ENCODE data around the gene SLC25A19.

SLC25A19 gene

DNA sequence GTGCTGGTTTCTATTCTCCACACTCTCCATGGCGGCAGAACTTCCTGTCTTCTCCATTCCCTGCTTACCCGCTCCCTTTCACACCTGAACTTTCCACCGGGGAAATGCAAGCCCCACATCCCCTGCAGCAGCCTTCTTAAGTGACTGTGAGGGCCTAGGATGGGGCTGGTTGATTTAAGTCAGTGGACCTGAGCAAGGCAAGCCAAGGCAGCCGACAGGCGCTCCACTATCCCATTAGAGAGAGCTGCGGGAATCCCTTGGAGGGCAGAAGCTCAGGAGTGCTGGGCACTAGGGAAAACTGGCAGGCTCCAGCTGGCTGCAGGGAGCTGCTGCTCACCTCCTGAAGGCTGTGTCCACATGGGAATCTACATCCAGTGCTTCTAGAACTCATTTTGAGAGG lies 36.1 kb upstream of the SLC25A19 start:
- H3K18ac ChIP-seq (ENCODE audit: low read length) = no peak overlapping the region
- H3K4me1 ChIP-seq (ENCODE audit: control insufficient read depth in 2 of 2, insufficient read depth in 1 of 2, low read depth in 1 of 2, low read length in 2 of 2) = no peaks in the 10 kb centered on the region
- no peak overlapping the region for H3K4me3 ChIP-seq (ENCODE audit: low read length in 2 of 2)
- H3K79me1 ChIP-seq (ENCODE audit: low read depth, low read length) = no peaks in the 10 kb centered on the region
- H3K27me3 ChIP-seq (ENCODE audit: control insufficient read depth in 3 of 3, insufficient read depth in 3 of 3, low read depth in 1 of 3, low read length in 3 of 3) = no peaks in the 10 kb centered on the region
- no CpG with 5 or more reads among the region's 6 CpGs for WGBS, 2 donors (ENCODE audit: extremely low coverage in 2 of 2, insufficient read length in 2 of 2, insufficient replicate concordance in 1 of 2)
- no peak overlapping the region for H4K91ac ChIP-seq (ENCODE audit: low read depth, low read length, poor library complexity)
- no peak overlapping the region for H3K23ac ChIP-seq (ENCODE audit: low read depth, low read length, poor library complexity)
- no peak overlapping the region for H3K14ac ChIP-seq (ENCODE audit: low read length)
- H3K27ac ChIP-seq (replicated peaks; ENCODE audit: low read length) = no peak overlapping the region
- DNase-seq (ENCODE audit: low spot score) = no peak
- H2BK120ac ChIP-seq (ENCODE audit: low read depth, low read length) = no peak overlapping the region
- no peaks in the 10 kb centered on the region for H3K9me3 ChIP-seq (replicated peaks in 1 of 2; ENCODE audit: control insufficient read depth in 2 of 2, insufficient read depth in 1 of 2, low read depth in 1 of 2, low read length in 2 of 2)
- no peak overlapping the region for H3K4ac ChIP-seq (ENCODE audit: low read length)
- H2BK12ac ChIP-seq (ENCODE audit: low read length) = no peak overlapping the region
- no peak overlapping the region for H3K4me2 ChIP-seq (ENCODE audit: insufficient read depth, low read length, poor library complexity, severe bottlenecking)
- H2BK5ac ChIP-seq (ENCODE audit: low read length) = no peak overlapping the region
- H4K8ac ChIP-seq (ENCODE audit: low read depth, low read length) = no peak overlapping the region
- no peak overlapping the region for H3K9ac ChIP-seq (ENCODE audit: low read depth, low read length, poor library complexity)
- no peak overlapping the region for H2AFZ ChIP-seq (ENCODE audit: low read length)
- H2BK15ac ChIP-seq (ENCODE audit: low read length) = no peak overlapping the region
- H3K36me3 ChIP-seq (replicated peaks in 1 of 2; ENCODE audit: control insufficient read depth in 2 of 2, insufficient read depth in 2 of 2, low read length in 2 of 2) = peaks cover 10 to 44% of the 10 kb centered on the region in 2 donors
- no peak overlapping the region for H2AK5ac ChIP-seq (ENCODE audit: low read depth, low read length)

DNA sequence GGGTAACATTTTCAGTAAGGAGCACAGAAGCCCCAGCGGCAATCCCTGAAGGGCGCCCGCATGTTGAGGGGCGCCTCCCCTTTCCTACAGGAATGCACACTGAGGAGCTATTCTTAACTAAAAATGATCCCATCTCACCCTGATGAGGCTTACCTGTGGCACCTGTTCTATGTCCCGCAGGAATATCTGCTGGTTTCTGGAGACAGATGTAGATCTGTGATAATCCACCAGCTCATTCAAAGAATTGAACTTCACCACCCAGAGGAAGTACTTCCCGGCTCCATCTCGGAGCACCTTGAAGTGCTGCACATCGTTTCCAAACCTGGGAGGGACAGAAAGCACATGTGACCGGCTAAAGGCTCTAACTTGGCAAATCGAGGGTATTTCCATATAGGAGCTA lies 32.3 kb upstream of the SLC25A19 start:
- no peak overlapping the region for H4K91ac ChIP-seq (ENCODE audit: low read depth, low read length, poor library complexity)
- no peaks in the 10 kb centered on the region for H3K4me1 ChIP-seq (ENCODE audit: control insufficient read depth in 2 of 2, insufficient read depth in 1 of 2, low read depth in 1 of 2, low read length in 2 of 2)
- H3K9ac ChIP-seq (ENCODE audit: low read depth, low read length, poor library complexity) = no peak overlapping the region
- H3K79me1 ChIP-seq (ENCODE audit: low read depth, low read length) = no peaks in the 10 kb centered on the region
- H3K9me3 ChIP-seq (replicated peaks in 1 of 2; ENCODE audit: control insufficient read depth in 2 of 2, insufficient read depth in 1 of 2, low read depth in 1 of 2, low read length in 2 of 2) = no peaks in the 10 kb centered on the region
- no peak overlapping the region for H3K4me2 ChIP-seq (ENCODE audit: insufficient read depth, low read length, poor library complexity, severe bottlenecking)
- DNase-seq (ENCODE audit: low spot score) = no peak
- H3K36me3 ChIP-seq (replicated peaks in 1 of 2; ENCODE audit: control insufficient read depth in 2 of 2, insufficient read depth in 2 of 2, low read length in 2 of 2) = peaks cover 18 to 62% of the 10 kb centered on the region in 2 donors
- H2AK5ac ChIP-seq (ENCODE audit: low read depth, low read length) = no peak overlapping the region
- H3K4ac ChIP-seq (ENCODE audit: low read length) = no peak overlapping the region
- WGBS, 2 donors (ENCODE audit: extremely low coverage in 2 of 2, insufficient read length in 2 of 2, insufficient replicate concordance in 1 of 2) = no CpG with 5 or more reads among the region's 10 CpGs
- H2AFZ ChIP-seq (ENCODE audit: low read length) = no peak overlapping the region
- H2BK15ac ChIP-seq (ENCODE audit: low read length) = no peak overlapping the region
- no peak overlapping the region for H3K14ac ChIP-seq (ENCODE audit: low read length)
- no peak overlapping the region for H2BK120ac ChIP-seq (ENCODE audit: low read depth, low read length)
- H2BK5ac ChIP-seq (ENCODE audit: low read length) = no peak overlapping the region
- no peak overlapping the region for H3K18ac ChIP-seq (ENCODE audit: low read length)
- H4K8ac ChIP-seq (ENCODE audit: low read depth, low read length) = no peak overlapping the region
- H3K27ac ChIP-seq (replicated peaks; ENCODE audit: low read length) = no peak overlapping the region
- no peaks in the 10 kb centered on the region for H3K27me3 ChIP-seq (ENCODE audit: control insufficient read depth in 3 of 3, insufficient read depth in 3 of 3, low read depth in 1 of 3, low read length in 3 of 3)
- no peak overlapping the region for H3K4me3 ChIP-seq (ENCODE audit: low read length in 2 of 2)
- no peak overlapping the region for H2BK12ac ChIP-seq (ENCODE audit: low read length)
- H3K23ac ChIP-seq (ENCODE audit: low read depth, low read length, poor library complexity) = no peak overlapping the region

DNA sequence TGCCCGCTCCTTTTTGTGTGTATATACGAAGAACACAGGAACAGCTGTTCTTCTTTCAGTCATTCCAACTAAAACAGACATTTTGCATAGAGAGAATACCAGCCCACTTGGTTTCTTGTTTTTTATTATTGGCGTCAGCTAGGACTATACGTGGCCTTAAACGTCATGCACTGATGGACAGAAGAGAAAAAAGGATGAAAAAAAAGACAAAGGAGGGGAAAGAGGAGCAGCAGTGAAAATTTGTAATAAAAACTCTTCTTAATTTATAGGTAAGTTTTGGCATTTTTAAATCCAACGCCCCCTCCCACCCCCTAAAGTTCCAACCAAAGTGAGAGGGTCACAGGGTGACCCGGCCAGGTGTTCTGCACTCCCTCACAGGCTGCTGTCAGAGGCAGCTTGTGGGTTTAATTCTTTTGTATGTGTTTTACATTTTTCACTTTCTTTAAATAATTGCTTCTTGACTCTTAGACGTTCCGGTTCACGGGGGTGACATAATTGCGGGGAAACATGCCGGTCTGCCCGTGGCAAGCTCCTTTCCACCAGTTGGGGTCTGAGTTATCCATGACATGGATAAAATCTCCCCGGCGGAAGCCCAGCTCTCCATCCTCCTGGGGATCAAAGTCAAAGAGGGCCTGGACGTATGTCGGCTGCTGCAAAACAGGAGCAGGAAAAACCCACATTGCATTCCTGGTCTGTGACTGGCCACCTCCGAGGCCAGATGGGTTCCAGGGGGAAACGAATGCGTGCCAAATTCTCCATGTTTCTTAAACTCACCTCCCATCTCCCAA lies 30.9 kb upstream of the SLC25A19 start:
- no peak overlapping the region for H4K8ac ChIP-seq (ENCODE audit: low read depth, low read length)
- no peak for DNase-seq (ENCODE audit: low spot score)
- H2AK5ac ChIP-seq (ENCODE audit: low read depth, low read length) = no peak overlapping the region
- no peaks in the 10 kb centered on the region for H3K4me1 ChIP-seq (ENCODE audit: control insufficient read depth in 2 of 2, insufficient read depth in 1 of 2, low read depth in 1 of 2, low read length in 2 of 2)
- no peak overlapping the region for H3K23ac ChIP-seq (ENCODE audit: low read depth, low read length, poor library complexity)
- no peak overlapping the region for H2BK5ac ChIP-seq (ENCODE audit: low read length)
- H3K14ac ChIP-seq (ENCODE audit: low read length) = no peak overlapping the region
- no peaks in the 10 kb centered on the region for H3K27me3 ChIP-seq (ENCODE audit: control insufficient read depth in 3 of 3, insufficient read depth in 3 of 3, low read depth in 1 of 3, low read length in 3 of 3)
- H2BK12ac ChIP-seq (ENCODE audit: low read length) = no peak overlapping the region
- no peak overlapping the region for H2AFZ ChIP-seq (ENCODE audit: low read length)
- H3K9ac ChIP-seq (ENCODE audit: low read depth, low read length, poor library complexity) = no peak overlapping the region
- no peak overlapping the region for H2BK15ac ChIP-seq (ENCODE audit: low read length)
- H4K91ac ChIP-seq (ENCODE audit: low read depth, low read length, poor library complexity) = no peak overlapping the region
- H3K27ac ChIP-seq (replicated peaks; ENCODE audit: low read length) = no peak overlapping the region
- H3K18ac ChIP-seq (ENCODE audit: low read length) = no peak overlapping the region
- no peak overlapping the region for H2BK120ac ChIP-seq (ENCODE audit: low read depth, low read length)
- H3K36me3 ChIP-seq (replicated peaks in 1 of 2; ENCODE audit: control insufficient read depth in 2 of 2, insufficient read depth in 2 of 2, low read length in 2 of 2) = peaks cover 16 to 53% of the 10 kb centered on the region in 2 donors
- no CpG with 5 or more reads among the region's 20 CpGs for WGBS, 2 donors (ENCODE audit: extremely low coverage in 2 of 2, insufficient read length in 2 of 2, insufficient replicate concordance in 1 of 2)
- H3K79me1 ChIP-seq (ENCODE audit: low read depth, low read length) = no peaks in the 10 kb centered on the region
- no peak overlapping the region for H3K4me2 ChIP-seq (ENCODE audit: insufficient read depth, low read length, poor library complexity, severe bottlenecking)
- H3K4ac ChIP-seq (ENCODE audit: low read length) = no peak overlapping the region
- no peaks in the 10 kb centered on the region for H3K9me3 ChIP-seq (replicated peaks in 1 of 2; ENCODE audit: control insufficient read depth in 2 of 2, insufficient read depth in 1 of 2, low read depth in 1 of 2, low read length in 2 of 2)
- H3K4me3 ChIP-seq (ENCODE audit: low read length in 2 of 2) = no peak overlapping the region

DNA sequence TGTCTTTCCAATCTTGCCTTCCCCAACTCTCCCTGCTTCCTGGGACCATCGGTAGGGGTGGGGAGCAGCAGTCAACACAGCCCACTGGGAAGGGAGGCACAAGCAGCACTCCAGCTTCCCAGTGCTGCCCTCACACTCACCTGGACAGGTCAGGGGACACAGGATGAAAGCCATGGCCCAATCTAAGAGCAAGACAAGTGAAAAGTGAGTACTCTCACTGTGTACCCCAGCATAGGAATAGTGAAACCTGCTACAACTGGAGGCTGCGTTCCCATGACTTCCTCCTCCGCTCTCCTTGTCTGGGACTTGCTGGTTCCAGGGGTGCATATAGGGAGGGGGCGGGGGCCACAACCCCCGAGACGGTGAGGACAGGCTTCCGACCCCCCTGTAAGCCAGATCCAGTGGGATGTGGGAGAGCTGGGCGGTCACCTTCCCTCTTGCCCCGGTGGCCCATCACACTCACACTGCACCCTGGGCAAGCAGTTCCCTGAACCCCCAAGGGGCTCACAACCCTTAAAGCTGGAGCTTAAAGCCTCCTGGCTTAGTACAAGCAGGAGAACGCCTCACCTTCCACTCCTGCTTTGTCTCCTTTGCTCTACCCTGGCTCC lies 29.5 kb upstream of the SLC25A19 start:
- H2AFZ ChIP-seq (ENCODE audit: low read length) = no peak overlapping the region
- no CpG with 5 or more reads among the region's 10 CpGs for WGBS, 2 donors (ENCODE audit: extremely low coverage in 2 of 2, insufficient read length in 2 of 2, insufficient replicate concordance in 1 of 2)
- H4K8ac ChIP-seq (ENCODE audit: low read depth, low read length) = no peak overlapping the region
- peaks cover 16 to 50% of the 10 kb centered on the region in 2 donors for H3K36me3 ChIP-seq (replicated peaks in 1 of 2; ENCODE audit: control insufficient read depth in 2 of 2, insufficient read depth in 2 of 2, low read length in 2 of 2)
- H3K79me1 ChIP-seq (ENCODE audit: low read depth, low read length) = no peaks in the 10 kb centered on the region
- H2BK120ac ChIP-seq (ENCODE audit: low read depth, low read length) = no peak overlapping the region
- H3K14ac ChIP-seq (ENCODE audit: low read length) = no peak overlapping the region
- no peak overlapping the region for H3K4me2 ChIP-seq (ENCODE audit: insufficient read depth, low read length, poor library complexity, severe bottlenecking)
- no peak overlapping the region for H2BK15ac ChIP-seq (ENCODE audit: low read length)
- H3K27me3 ChIP-seq (ENCODE audit: control insufficient read depth in 3 of 3, insufficient read depth in 3 of 3, low read depth in 1 of 3, low read length in 3 of 3) = no peaks in the 10 kb centered on the region
- no peak overlapping the region for H3K4ac ChIP-seq (ENCODE audit: low read length)
- no peak overlapping the region for H4K91ac ChIP-seq (ENCODE audit: low read depth, low read length, poor library complexity)
- H3K27ac ChIP-seq (replicated peaks; ENCODE audit: low read length) = no peak overlapping the region
- no peak overlapping the region for H2BK12ac ChIP-seq (ENCODE audit: low read length)
- no peak overlapping the region for H3K23ac ChIP-seq (ENCODE audit: low read depth, low read length, poor library complexity)
- H3K18ac ChIP-seq (ENCODE audit: low read length) = no peak overlapping the region
- no peak for DNase-seq (ENCODE audit: low spot score)
- no peaks in the 10 kb centered on the region for H3K4me1 ChIP-seq (ENCODE audit: control insufficient read depth in 2 of 2, insufficient read depth in 1 of 2, low read depth in 1 of 2, low read length in 2 of 2)
- no peak overlapping the region for H3K4me3 ChIP-seq (ENCODE audit: low read length in 2 of 2)
- no peak overlapping the region for H2AK5ac ChIP-seq (ENCODE audit: low read depth, low read length)
- H3K9ac ChIP-seq (ENCODE audit: low read depth, low read length, poor library complexity) = no peak overlapping the region
- H2BK5ac ChIP-seq (ENCODE audit: low read length) = no peak overlapping the region
- H3K9me3 ChIP-seq (replicated peaks in 1 of 2; ENCODE audit: control insufficient read depth in 2 of 2, insufficient read depth in 1 of 2, low read depth in 1 of 2, low read length in 2 of 2) = no peaks in the 10 kb centered on the region
